Measurements from ENCODE around the gene VPS26B. TPM values are rescaled to one million over a fixed set of nuclear protein-coding genes. Genes with fewer than 3 reads are reported as not detected.

VPS26B gene
- total and polyA plus RNA-seq, 4 donors: 17.1 to 37.6 (median 27.4) TPM

DNA sequence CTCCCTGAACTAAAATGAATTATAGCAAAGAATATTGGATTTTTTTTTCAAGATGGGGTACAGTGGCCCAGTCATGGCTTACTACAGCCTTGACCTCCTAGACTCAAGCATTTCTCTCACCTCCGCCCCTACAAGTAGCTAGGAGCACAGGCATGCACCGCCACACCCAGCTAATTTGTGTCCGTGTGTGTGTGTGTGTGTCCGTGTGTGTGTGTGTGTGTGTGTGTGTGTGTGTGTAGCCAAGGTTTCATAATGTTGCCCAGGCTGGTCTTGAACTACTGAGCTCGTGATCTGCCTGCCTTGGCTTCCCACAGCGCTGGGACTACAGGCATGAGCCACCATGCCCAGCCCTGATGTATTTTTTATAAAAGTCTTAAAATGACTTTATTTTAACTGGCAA, 16.1 kb downstream of the VPS26B start:
- DNase-seq (no peak), ATAC-seq (ENCODE audit: insufficient read depth, low FRiP score) (no peak)
- Histone ChIP-seq H3K4me3 (no peak overlapping the region), H3K27me3 (ENCODE audit: control insufficient read depth in 3 of 3, insufficient read depth in 3 of 3, low read length in 2 of 3) (no peaks in the 10 kb centered on the region), H3K27ac (ENCODE audit: low read depth in 1 of 2, low read length in 1 of 2) (no peak overlapping the region), H3K9ac (ENCODE audit: insufficient read depth in 1 of 2, low read length in 2 of 2) (no peak overlapping the region), H3K4me1 (ENCODE audit: control insufficient read depth in 5 of 5, insufficient read depth in 5 of 5, low read length in 5 of 5) (no peaks in the 10 kb centered on the region), H3K9me3 (ENCODE audit: control insufficient read depth in 4 of 4, insufficient read depth in 3 of 4, low read length in 3 of 4) (no peaks in the 10 kb centered on the region), H3K36me3 (ENCODE audit: control insufficient read depth in 4 of 4, insufficient read depth in 4 of 4, low read length in 4 of 4) (peaks cover 11 to 45% (median 38%) of the 10 kb centered on the region in 4 donors)
- TF ChIP-seq, protein P1, sequence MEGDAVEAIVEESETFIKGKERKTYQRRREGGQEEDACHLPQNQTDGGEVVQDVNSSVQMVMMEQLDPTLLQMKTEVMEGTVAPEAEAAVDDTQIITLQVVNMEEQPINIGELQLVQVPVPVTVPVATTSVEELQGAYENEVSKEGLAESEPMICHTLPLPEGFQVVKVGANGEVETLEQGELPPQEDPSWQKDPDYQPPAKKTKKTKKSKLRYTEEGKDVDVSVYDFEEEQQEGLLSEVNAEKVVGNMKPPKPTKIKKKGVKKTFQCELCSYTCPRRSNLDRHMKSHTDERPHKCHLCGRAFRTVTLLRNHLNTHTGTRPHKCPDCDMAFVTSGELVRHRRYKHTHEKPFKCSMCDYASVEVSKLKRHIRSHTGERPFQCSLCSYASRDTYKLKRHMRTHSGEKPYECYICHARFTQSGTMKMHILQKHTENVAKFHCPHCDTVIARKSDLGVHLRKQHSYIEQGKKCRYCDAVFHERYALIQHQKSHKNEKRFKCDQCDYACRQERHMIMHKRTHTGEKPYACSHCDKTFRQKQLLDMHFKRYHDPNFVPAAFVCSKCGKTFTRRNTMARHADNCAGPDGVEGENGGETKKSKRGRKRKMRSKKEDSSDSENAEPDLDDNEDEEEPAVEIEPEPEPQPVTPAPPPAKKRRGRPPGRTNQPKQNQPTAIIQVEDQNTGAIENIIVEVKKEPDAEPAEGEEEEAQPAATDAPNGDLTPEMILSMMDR (IDR thresholded peaks at IDR 0.05; ENCODE audit: control extremely low read depth, extremely low read depth): no peak
- WGBS, 2 donors: 72 to 78% methylated on average over 6 of the region's 6 CpGs

GRCh38 chr11:134242376-134242775, 17.9 kb downstream of the VPS26B start:
- Histone ChIP-seq H3K36me3 (ENCODE audit: control insufficient read depth in 4 of 4, insufficient read depth in 4 of 4, low read length in 4 of 4) (peaks cover 11 to 60% (median 40%) of the 10 kb centered on the region in 4 donors), H3K4me1 (ENCODE audit: control insufficient read depth in 5 of 5, insufficient read depth in 5 of 5, low read length in 5 of 5) (no peaks in the 10 kb centered on the region), H3K27ac (ENCODE audit: low read depth in 1 of 2, low read length in 1 of 2) (no peak overlapping the region), H3K27me3 (ENCODE audit: control insufficient read depth in 3 of 3, insufficient read depth in 3 of 3, low read length in 2 of 3) (no peaks in the 10 kb centered on the region), H3K4me3 (no peak overlapping the region), H3K9ac (ENCODE audit: insufficient read depth in 1 of 2, low read length in 2 of 2) (no peak overlapping the region), H3K9me3 (ENCODE audit: control insufficient read depth in 4 of 4, insufficient read depth in 3 of 4, low read length in 3 of 4) (no peaks in the 10 kb centered on the region)
- ATAC-seq (ENCODE audit: insufficient read depth, low FRiP score) (no peak), DNase-seq (no peak)
- TF ChIP-seq, protein P1 (IDR thresholded peaks at IDR 0.05; ENCODE audit: control extremely low read depth, extremely low read depth): no peak
- WGBS, 2 donors: 61 to 75% methylated on average over 9 of the region's 9 CpGs

GRCh38 chr11:134243913-134244312, 19.4 kb downstream of the VPS26B start:
- no peak for DNase-seq
- no peak overlapping the region for H3K9ac ChIP-seq (ENCODE audit: insufficient read depth in 1 of 2, low read length in 2 of 2)
- H3K36me3 ChIP-seq (ENCODE audit: control insufficient read depth in 4 of 4, insufficient read depth in 4 of 4, low read length in 4 of 4): peaks cover 16 to 68% (median 43%) of the 10 kb centered on the region in 4 donors
- TF ChIP-seq, protein P1 (IDR thresholded peaks at IDR 0.05; ENCODE audit: control extremely low read depth, extremely low read depth): no peak
- WGBS, 2 donors: 98 to 99% methylated on average over 4 of the region's 4 CpGs
- H3K27me3 ChIP-seq (ENCODE audit: control insufficient read depth in 3 of 3, insufficient read depth in 3 of 3, low read length in 2 of 3): no peaks in the 10 kb centered on the region
- no peak overlapping the region for H3K4me3 ChIP-seq
- H3K27ac ChIP-seq (ENCODE audit: low read depth in 1 of 2, low read length in 1 of 2): no peak overlapping the region
- no peaks in the 10 kb centered on the region for H3K9me3 ChIP-seq (ENCODE audit: control insufficient read depth in 4 of 4, insufficient read depth in 3 of 4, low read length in 3 of 4)
- no peaks in the 10 kb centered on the region for H3K4me1 ChIP-seq (ENCODE audit: control insufficient read depth in 5 of 5, insufficient read depth in 5 of 5, low read length in 5 of 5)
- ATAC-seq (ENCODE audit: insufficient read depth, low FRiP score): no peak

- DNase-seq: no peak
- 63 to 72% methylated on average over 7 of the region's 7 CpGs for WGBS, 2 donors
- Histone ChIP-seq H3K9me3 (ENCODE audit: control insufficient read depth in 4 of 4, insufficient read depth in 3 of 4, low read length in 3 of 4) (no peaks in the 10 kb centered on the region), H3K4me1 (ENCODE audit: control insufficient read depth in 5 of 5, insufficient read depth in 5 of 5, low read length in 5 of 5) (no peaks in the 10 kb centered on the region), H3K9ac (ENCODE audit: insufficient read depth in 1 of 2, low read length in 2 of 2) (no peak overlapping the region), H3K27ac (ENCODE audit: low read depth in 1 of 2, low read length in 1 of 2) (no peak overlapping the region), H3K27me3 (ENCODE audit: control insufficient read depth in 3 of 3, insufficient read depth in 3 of 3, low read length in 2 of 3) (no peaks in the 10 kb centered on the region), H3K4me3 (no peak overlapping the region), H3K36me3 (ENCODE audit: control insufficient read depth in 4 of 4, insufficient read depth in 4 of 4, low read length in 4 of 4) (peaks cover 16 to 68% (median 43%) of the 10 kb centered on the region in 4 donors)
- ATAC-seq (ENCODE audit: insufficient read depth, low FRiP score): peak; percentile 37
- TF ChIP-seq, protein P1 (IDR thresholded peaks at IDR 0.05; ENCODE audit: control extremely low read depth, extremely low read depth): no peak
Measured at GRCh38 chr11:134244593-134244992, 20.1 kb downstream of the VPS26B start.
